ENCODE measurements around the gene UNC93A. TPM values are rescaled to one million over a fixed set of nuclear protein-coding genes. Genes with fewer than 3 reads are reported as not detected.
"Not testable (repeated sequence)": the region's sequence is repeated elsewhere in the genome, so short reads cannot be mapped to it uniquely, and the experiment has no call there.

The UNC93A gene
- total RNA-seq, 2 experiments from 2014 or later: not detected

GRCh38 chr6:167280466-167280865, 10.6 kb upstream of the UNC93A start:
- H3K36me3 Mint-ChIP-seq, H3K4me1 Mint-ChIP-seq, H3K27ac Mint-ChIP-seq, DNase-seq, H3K27me3 Mint-ChIP-seq, H3K9me3 Mint-ChIP-seq, H3K4me3 Mint-ChIP-seq: not testable (repeated sequence)

DNA sequence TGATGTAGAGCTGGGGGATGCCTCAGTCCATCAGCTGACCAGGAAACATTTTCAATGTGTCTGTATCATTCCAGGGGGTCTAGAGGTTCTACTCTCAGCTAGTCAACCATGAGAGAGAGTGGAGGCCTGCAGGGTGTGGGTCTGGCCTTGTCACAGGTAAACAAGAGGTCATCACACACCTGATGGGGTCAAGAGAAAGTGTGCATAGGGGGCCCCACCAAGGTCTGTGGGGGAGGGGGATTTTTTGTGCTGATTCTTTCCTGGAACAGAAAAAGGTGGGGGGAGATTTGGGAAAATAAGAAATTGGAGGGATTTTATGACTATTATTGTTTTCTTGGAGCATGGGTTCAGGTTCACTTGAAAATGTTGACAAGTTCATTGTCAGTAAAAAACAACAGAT, 8.9 kb upstream of the UNC93A start:
- Mint-ChIP-seq H3K36me3 (no peaks in the 10 kb centered on the region), H3K4me1 (no peaks in the 10 kb centered on the region), H3K27me3 (peaks cover 5% of the 10 kb centered on the region), H3K27ac (no peak overlapping the region), H3K9me3 (no peaks in the 10 kb centered on the region), H3K4me3 (no peak overlapping the region)
- DNase-seq: no peak

DNA sequence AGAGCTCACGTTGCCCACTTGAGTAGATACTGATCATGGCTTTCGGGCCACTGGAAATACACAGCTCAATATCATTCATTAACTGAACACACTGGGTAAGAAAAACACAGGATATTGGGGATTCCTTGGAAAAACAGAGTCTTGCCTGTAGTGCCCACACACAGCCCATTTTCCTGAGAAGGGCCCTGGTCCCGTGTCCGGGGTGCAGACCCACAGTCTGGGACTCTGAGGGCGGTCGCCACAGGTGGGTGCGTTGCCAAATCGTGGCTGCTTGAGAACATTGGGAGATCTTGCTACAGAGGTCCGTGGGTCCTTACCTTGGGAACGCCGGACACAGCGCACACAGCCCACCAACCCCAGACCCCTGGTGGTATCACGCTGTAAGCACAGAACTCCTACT, 6.5 kb upstream of the UNC93A start:
- not testable (repeated sequence) for DNase-seq, H3K9me3 Mint-ChIP-seq, H3K27me3 Mint-ChIP-seq, H3K4me1 Mint-ChIP-seq, H3K4me3 Mint-ChIP-seq, H3K36me3 Mint-ChIP-seq, H3K27ac Mint-ChIP-seq

DNA sequence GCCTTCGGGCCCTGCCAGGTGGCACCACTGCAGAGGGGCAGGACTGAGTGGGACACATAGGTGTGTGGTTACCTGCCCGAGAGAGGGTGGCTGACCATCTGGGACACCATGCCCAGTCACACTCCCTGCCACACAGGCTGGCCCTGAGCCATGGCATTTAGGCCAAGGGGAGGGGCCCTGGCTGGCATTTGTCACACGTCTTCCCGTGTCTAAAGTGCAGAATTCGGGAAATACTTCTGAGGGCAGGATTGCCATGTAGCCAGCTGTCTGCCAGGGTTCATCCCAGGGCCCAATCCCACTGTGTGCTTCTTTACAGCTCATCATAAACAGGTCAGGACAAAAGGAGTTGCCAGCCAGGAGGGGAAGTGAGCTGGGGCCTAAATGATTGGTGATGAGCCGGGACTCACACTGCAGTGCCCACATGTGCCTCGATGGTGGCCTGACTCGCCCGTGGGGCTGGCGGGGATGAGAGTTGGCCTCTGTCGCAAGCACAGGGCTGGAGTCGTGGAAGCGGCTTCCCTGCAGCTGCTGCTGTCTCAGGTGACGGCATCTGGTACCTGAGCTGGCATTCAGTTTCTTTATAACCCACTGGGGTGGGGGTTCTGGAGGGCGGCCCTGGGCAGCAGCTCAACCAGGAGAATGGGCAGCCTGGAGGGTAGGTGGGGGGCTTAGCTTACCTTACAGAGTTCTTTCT, 5.9 kb upstream of the UNC93A start:
- Mint-ChIP-seq H3K27ac (no peak overlapping the region), H3K9me3 (no peaks in the 10 kb centered on the region), H3K4me3 (no peak overlapping the region), H3K4me1 (no peaks in the 10 kb centered on the region), H3K36me3 (no peaks in the 10 kb centered on the region), H3K27me3 (peaks cover 3% of the 10 kb centered on the region)
- DNase-seq: no peak

GRCh38 chr6:167287513-167288048, 3.5 kb upstream of the UNC93A start:
- Mint-ChIP-seq H3K9me3 (no peaks in the 10 kb centered on the region), H3K4me3 (no peak overlapping the region), H3K27me3 (peaks cover 3% of the 10 kb centered on the region), H3K27ac (no peak overlapping the region), H3K4me1 (no peaks in the 10 kb centered on the region), H3K36me3 (no peaks in the 10 kb centered on the region)
- no peak for DNase-seq

DNA sequence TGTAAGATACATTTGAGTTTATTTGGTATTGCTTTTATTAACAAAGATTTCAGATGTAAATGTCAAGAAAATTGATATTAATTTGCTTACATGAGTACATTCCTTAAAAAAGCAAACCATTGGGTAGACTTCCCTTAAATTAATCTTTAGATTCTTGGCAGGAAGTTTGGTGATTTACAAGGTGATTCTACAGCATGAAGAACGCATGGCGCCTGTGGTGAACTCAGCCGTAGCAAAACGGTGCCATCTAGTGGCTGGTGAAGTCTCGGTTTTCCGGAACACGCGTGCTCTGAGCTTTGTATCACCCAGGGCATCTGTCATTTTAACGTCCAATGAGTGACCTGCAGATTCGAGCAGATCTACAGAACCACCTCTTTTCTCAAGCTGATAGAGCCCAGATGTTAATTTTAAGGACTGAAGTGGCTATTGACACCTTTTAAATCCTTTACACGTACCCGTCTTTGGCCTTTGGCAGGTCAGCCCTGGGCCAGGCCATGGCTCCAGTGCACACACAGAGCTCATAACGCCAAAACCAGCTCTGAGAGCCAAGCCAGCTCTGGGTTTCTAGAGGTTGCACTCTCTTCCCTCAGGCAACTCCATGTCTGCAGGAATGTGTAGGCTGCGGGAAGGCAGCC, 2.4 kb upstream of the UNC93A start:
- H3K9me3 Mint-ChIP-seq, H3K4me3 Mint-ChIP-seq, H3K36me3 Mint-ChIP-seq, H3K27me3 Mint-ChIP-seq, H3K27ac Mint-ChIP-seq, H3K4me1 Mint-ChIP-seq: not testable (repeated sequence)
- peak; percentile 14 for DNase-seq

DNA sequence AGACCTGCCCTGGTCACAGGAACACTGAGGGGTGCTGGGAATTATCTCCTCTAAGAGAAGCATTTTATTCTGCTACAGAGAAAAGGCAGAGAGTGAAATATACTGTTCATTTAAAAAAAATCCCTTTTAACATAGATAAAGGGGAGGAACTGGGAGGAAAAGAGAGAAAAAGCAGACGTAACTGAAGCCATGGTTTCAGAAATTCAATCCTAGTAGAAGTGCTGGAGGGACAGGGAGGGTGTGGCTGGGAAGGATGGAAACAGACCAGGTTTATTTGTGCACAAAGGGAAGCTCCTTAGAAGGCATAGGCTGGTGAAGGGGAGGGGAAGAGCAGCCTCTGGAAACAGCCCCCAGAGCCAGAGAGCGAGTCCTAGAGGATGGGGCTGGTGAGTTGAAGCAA, 1.8 kb upstream of the UNC93A start:
- not testable (repeated sequence) for H3K9me3 Mint-ChIP-seq, H3K27ac Mint-ChIP-seq, H3K27me3 Mint-ChIP-seq, H3K36me3 Mint-ChIP-seq, H3K4me1 Mint-ChIP-seq, DNase-seq, H3K4me3 Mint-ChIP-seq

DNA sequence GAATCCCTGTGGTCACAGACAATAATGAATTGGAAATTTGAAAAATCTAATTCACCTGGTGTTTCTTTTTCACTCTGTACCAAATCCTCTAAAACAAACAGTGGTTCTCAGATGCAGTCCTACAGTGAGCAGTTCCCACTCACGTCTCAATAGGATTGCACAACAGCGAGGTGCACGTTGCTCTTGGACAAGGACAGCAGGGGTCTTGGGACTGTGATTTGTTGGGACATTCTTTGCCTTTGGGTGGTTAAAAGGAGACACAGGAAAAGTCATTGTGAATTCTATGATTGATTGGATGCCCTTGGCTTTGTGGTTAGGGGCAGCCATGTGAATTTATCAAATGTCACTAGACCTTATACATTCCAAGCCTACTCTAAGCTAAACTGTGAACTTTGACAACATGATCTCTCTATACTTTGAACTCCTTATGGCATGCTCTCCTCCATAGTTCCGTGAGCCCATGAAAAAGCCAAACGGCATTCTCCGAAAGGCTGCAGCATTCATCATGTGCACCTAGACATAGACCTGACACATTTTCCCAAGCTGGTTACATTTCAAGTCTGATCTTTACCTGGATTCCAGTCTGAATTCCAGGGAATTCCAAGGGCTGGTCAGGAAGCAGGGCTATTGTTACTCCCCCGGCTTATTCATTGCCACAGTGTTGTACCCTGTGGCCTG, 647 bp downstream of the UNC93A start:
- Mint-ChIP-seq H3K9me3 (no peaks in the 10 kb centered on the region), H3K4me3 (no peak overlapping the region), H3K27ac (no peak overlapping the region)

DNA sequence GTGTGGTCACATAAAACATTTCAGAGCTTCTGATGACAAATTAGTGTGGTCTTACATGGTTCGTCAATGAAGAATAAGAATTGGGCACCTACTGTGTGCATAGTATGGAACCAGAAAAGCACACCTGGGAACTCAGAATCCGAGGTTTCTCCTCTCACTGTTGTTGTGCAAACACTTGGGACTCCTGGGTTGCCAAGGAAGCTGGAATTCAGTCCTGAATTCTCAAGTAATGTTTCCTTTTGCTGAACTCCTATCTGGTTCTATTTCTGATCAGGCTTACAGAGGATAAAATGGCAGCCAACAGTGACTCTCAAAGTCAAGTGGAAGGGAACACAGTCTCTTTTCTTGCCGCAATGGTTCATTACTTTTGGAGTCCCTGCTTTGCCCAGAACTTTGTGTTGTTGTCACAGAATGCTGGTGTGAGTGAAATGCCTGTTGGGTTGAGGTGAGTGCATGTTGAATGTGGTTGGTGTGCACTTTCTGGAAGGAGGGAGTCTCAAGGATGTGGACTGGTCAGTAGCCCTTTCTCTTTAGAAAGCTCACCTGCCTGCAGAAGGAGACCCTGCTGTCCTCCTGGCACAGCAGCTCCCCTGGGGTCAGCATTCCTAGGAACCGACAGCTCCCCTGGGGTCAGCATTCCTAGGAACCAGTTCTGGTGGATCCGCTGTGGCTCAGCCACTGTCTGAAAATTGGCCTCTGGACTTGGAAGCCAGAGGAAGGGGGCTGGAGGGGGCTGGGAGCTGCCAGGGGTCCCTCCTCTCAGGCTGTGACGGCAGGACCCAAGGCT, 1.4 kb downstream of the UNC93A start:
- Mint-ChIP-seq H3K27ac (no peak overlapping the region), H3K36me3 (no peaks in the 10 kb centered on the region), H3K4me1 (no peaks in the 10 kb centered on the region), H3K27me3 (peaks cover 9% of the 10 kb centered on the region), H3K9me3 (no peaks in the 10 kb centered on the region), H3K4me3 (no peak overlapping the region)
- DNase-seq: no peak

More for the DNA sequence above, 647 bp downstream of the UNC93A start:
- H3K36me3 Mint-ChIP-seq: no peaks in the 10 kb centered on the region
- peaks cover 9% of the 10 kb centered on the region for H3K27me3 Mint-ChIP-seq
- no peak for DNase-seq
- H3K4me1 Mint-ChIP-seq: no peaks in the 10 kb centered on the region

- Mint-ChIP-seq H3K4me3 (no peak overlapping the region), H3K27me3 (peaks cover 9% of the 10 kb centered on the region), H3K4me1 (no peaks in the 10 kb centered on the region), H3K9me3 (no peaks in the 10 kb centered on the region), H3K27ac (no peak overlapping the region), H3K36me3 (no peaks in the 10 kb centered on the region)
- no peak for DNase-seq
Observed at GRCh38 chr6:167293088-167293589, 2.0 kb downstream of the UNC93A start.

DNA sequence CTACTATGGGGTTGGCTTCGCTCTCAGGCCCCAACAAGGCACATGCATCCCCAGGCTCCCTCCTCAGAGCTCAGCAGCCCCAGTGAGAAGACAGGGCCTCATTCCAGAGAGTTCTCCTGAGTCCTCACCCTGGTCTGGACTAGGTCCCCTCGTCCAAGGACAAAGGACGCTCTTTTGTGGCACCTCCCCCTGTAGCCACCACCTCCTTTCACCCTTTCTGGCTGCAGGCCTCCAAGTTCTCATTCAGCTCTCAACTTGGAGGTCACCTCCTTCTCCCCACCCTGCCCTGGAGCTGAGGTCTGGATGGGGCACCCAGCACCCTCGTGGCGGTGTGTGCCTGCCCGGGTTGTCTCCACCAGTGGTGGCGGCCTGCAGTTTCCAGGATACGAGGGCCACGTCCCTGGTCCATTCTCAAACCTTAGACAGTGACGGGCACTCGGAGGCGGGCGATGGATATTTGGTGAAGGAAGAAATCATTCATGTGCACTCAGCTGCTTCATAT, 2.5 kb downstream of the UNC93A start:
- H3K9me3 Mint-ChIP-seq: no peaks in the 10 kb centered on the region
- peaks cover 9% of the 10 kb centered on the region for H3K27me3 Mint-ChIP-seq
- H3K4me3 Mint-ChIP-seq: no peak overlapping the region
- H3K27ac Mint-ChIP-seq: no peak overlapping the region
- no peaks in the 10 kb centered on the region for H3K36me3 Mint-ChIP-seq
- no peaks in the 10 kb centered on the region for H3K4me1 Mint-ChIP-seq
- no peak for DNase-seq

DNA sequence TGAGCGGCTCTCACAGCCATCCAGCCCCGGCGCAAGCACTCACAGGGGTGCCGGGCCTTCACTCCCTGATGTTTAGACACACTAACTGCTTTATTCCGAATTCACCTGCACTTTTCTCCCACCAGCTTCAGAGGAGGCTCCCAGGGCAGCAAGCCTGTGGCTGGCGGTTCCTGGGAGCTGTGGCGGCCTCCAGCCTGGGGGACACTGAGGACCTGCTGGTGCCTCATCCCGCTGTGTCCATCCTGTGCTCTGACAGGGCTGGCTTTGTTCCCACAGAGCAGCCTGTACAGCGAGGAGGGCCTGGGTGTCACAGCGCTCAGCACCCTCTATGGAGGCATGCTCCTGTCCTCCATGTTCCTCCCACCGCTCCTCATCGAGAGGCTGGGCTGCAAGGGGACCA, 3.1 kb downstream of the UNC93A start:
- Mint-ChIP-seq H3K27ac (no peak overlapping the region), H3K4me1 (no peaks in the 10 kb centered on the region), H3K4me3 (no peak overlapping the region), H3K27me3 (peaks cover 7% of the 10 kb centered on the region), H3K9me3 (no peaks in the 10 kb centered on the region), H3K36me3 (no peaks in the 10 kb centered on the region)
- no peak for DNase-seq

DNA sequence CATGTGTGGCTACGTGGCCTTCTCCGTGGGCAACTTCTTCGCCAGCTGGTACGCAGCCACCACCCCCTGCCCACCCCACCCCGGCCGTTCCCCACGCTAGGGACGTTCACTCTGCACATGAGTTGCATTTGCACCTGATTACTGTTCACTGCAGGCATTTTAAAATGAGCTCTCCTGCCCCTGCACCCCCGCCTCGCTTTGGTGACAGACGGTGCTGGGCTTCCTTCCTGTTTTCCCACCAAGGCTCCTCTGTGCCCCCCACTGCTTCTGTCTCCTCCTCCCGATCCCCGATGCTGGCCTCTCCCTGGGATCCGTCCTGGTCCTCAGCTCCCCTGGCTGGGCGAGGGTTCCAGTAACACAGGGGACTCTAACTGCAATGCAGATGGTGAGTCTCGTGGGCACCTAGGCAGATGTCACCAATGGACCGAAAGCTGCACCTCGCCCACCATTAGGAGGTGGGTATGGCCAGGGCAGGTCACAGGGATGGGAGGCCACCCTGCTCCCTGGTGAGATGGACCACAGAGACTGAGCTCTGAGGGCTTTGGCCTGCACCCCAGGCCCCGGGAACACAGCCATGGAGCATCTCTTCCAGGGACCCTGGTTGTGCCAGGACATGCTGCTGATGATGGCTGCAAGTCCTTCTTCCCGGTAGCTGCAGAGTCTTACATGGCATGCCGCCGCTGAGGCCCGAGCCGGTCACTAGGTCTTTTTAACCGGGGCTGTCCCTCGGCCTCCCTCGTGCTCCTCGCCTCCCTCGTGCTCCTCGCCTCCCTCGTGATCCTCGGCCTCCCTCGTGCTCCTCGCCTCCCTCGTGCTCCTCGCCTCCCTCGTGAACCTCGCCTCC, 3.8 kb downstream of the UNC93A start:
- Mint-ChIP-seq H3K36me3 (no peaks in the 10 kb centered on the region), H3K27ac (no peak overlapping the region), H3K4me1 (no peaks in the 10 kb centered on the region), H3K9me3 (no peaks in the 10 kb centered on the region), H3K27me3 (peaks cover 6% of the 10 kb centered on the region), H3K4me3 (no peak overlapping the region)
- DNase-seq: no peak
